HG02870 (cell line): Measurements from ENCODE around the gene SHC2.
"Not testable (repeated sequence)": the region's sequence is repeated elsewhere in the genome, so short reads cannot be mapped to it uniquely, and the experiment has no call there.

Experiments used
- ATAC-seq: cut with Tn5 transposase; IDR thresholded peaks from one replicate; pipeline ENCODE4 v1.9.1; 2021; ENCODE audit warnings: mild to moderate bottlenecking, moderate library complexity; ENCODE audit not compliant: unreplicated experiment

The SHC2 gene

DNA sequence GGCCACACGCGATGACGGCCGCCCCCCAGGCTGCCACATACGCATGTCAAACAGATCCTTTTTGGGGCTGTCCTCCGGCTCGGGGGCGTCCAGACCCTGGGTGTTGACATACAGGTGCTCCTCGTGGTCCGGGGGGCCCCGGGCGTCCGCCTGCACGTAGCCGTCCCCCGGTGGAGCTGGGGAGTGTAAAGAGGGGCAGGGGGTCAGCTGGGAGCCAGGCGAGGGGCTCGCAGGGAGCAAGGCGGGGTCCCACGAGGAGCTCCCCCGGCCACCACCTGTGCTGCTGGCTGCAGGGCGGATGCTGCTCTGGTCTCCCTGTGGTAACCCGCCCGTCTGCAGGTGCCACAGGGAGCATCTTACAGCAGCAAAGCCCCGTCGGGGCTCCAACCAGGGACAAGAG is 35.8 kb downstream of the SHC2 start:
- ATAC-seq: no peak

- no peak for ATAC-seq
Observed at GRCh38 chr19:424546-424945, 36.3 kb downstream of the SHC2 start.

GRCh38 chr19:423691-424466 is 37.0 kb downstream of the SHC2 start:
- no peak for ATAC-seq

GRCh38 chr19:422917-423226 is 38.0 kb downstream of the SHC2 start:
- ATAC-seq: not testable (repeated sequence)

DNA sequence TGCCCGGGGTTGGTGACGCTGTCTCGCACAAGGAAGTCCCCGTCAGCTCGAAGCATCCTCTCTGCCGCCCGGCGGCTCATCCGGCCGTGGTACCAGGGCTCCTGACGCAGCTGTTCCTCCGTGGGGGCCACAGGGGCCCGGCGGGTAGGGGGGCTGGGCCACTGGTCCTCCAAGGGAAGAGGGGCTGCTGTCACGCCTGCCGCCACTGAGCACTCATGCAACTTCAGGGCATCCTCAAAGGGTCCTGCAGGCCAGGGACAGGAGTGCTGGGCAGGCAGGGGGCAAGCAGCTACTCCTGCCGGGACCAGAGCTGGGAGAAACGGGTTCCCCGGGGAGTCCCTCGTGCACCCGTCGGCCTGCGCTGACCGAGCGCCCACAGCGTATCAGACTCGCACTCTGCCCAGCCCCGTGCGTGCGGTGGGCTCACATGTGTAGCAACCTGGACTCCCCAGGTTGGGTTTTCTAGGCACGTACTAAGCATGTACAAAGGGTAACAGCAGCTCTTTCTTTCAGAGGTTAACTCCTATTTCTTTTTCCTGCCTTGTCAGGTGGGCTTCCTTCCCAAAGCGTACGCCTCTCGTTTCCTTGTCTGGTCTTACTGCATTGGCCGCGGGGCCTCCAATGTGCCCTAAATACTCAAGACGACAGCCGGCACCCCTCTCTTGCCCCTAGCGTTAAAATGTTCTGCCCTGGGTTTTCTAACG is 38.5 kb downstream of the SHC2 start:
- ATAC-seq: no peak

GRCh38 chr19:419721-420515 is 40.9 kb downstream of the SHC2 start:
- no peak for ATAC-seq

DNA sequence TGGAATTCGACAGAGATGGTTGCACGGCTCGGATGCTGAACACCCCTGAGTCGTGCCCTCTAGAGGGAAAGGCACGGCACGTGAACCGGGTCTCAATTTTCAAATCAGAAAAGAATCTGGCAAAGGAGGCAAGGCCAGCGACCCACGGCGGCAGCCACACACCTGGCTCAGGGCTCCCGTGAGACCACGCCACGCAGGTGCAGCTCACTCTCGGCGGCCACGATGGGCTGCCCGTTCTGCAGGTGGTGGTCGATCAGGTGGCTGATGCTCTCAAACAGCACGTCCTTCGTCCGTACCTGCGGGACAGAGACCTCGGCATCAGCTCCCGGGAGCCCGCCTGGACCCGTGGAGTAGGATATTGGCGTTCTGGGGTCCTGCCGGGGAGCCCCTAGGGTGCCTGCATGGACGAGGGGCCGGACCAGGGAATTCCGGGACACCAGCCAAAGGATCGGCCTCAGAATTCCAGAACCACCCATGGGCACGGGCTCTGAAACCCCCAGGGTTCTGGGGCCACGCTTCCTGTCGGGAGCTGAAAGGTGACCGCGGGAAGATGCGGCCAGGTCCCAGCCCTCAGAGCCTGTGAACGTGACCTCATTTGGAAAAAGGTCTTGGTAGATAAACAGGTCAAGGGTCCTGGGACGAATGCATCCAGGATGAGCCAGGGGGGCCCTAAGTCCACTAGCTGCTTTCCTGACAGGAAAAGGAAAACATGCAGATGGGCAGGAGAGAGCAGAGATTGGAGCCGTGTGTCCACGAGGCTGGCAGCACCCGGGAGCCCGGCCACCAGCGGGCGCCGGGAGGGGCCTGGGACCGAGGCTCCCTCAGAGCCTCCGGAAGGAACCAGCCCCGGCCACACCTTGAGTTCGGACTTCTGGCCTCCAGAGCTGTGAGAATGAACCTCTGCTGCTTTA is 41.8 kb downstream of the SHC2 start:
- no peak for ATAC-seq

GRCh38 chr19:416416-416815 is 44.4 kb downstream of the SHC2 start:
- ATAC-seq: no peak

GRCh38 chr19:415292-415691 is 45.5 kb downstream of the SHC2 start:
- no peak for ATAC-seq

DNA sequence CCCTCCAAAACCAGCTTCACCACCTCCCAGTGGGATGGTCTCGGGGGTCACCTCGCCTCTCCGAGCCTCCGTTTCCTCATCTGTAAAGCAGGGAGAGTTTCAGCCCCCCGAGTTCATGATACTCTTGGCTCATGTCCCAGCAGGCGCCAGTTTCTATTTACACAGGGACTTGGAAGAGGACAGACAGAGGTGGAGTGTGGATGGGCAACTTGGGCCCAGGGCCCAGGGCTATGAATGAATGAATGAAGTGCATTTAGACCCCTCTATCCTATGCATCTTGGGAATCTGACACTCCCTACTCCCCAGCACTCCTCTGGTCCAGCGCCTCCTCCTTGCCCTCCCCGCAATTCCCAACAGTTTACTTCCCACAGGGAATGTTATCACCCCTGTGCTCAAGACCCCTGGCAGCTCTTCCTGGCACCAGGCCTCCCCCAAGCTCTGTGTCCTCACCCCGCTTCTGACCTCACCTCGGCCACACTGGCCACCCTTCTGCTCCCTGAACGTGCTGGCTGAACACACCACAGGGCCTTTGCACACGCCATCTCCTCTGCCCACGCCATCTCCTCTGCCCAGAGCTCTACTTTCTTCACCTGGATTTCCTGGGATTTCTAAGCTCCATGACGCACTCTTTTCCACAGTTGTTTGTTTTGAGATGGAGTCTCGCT is 46.9 kb downstream of the SHC2 start:
- ATAC-seq: no peak

DNA sequence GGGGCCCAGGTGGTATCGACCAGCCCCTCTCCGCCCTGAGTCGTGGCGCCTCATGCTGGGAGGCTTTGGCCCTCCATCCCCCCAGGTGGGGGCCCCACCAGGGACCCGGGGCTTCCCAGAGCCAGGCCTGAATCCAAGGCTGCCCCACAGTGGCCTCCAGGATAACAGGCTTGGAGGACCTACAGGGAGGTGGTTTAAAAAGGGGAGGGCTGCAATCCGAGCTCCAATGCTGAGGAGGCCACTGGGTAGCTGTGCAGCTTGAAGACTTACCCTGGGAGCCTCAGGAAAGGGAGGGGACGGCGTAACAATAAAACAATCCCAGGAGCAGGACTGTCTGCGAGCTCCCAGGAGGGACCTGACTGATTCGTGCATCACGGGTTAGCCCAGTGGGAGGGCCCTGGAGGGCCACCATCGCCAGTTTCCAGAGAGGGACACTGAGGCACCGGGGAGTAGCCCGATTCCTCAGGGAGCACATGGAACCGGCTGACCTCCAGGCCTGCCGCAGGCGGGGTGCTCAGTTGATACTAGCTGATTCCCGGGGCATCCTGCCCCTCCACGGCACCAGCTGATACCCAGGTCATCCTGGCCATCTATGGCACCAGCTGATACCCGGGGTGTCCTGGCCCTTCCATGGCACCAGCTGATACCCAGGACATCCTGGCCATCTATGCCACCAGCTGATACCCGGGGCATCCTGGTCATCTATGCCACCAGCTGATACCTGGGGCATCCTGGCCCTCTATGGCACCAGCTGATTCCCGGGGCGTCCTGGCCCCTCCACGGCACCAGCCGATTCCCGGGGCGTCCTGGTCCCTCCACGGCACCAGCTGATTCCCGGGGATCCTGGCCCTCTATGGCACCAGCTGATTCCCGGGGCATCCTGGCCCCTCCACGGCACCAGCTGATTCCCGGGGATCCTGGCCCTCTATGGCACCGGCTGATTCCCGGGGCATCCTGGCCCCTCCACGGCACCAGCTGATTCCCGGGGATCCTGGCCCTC is 48.2 kb downstream of the SHC2 start:
- no peak for ATAC-seq

DNA sequence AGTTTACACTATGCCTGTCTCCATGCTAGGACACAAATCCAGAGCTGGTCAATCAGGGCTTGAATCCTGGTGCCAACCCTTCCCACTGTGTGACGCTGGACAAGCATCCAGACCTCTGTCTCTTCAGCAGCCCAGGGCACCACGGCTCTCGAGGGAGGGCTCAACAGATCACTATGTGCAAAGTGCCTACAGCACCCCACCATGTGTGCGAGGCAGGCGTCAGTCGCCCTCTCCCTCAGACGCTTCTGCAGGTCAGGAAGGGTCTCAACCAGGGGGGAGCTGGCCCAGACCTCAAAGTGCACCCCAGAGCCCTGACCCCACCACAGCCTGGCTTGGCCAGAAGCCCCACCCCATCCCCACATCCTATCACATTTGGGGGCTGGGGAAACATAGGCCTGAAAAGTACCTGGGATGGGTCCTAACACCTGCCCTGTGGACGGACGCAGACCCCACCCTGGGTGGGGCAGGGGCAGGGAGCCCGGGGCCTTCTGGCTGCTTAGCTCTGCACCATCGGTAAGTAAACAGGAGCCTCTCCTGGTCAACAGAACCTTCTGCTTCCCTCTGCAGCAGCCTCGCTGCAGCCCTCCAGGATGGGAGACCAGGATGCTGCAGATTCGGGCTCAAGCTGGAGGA is 49.0 kb downstream of the SHC2 start:
- ATAC-seq: no peak

DNA sequence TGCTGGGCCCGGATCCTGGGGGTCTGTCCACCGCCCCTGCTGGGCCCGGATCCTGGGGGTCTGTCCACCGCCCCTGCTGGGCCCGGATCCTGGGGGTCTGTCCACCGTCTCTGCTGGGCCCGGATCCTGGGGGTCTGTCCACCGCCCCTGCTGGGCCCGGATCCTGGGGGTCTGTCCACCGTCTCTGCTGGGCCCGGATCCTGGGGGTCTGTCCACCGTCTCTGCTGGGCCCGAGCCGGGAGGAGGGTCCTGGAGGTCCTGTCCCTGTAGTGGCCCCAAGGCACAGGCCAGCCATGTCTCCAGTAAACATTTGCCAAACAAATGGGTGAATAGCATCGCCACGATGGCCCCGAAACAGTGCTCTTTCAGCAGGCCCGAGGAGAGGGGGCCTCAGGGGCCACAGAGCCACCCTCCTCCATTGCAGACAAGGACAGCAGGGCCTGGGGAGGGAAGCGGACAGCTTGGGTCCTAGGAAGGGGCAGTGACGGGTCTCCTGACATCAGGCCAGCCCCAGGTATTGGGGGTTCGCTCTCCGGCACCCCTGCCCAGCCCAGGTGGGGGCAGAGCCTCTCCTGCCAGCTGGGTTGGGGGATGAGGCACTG is 49.6 kb downstream of the SHC2 start:
- not testable (repeated sequence) for ATAC-seq

- no peak for ATAC-seq
Observed at GRCh38 chr19:410243-410781, 50.5 kb downstream of the SHC2 start.

GRCh38 chr19:409516-410242 is 51.2 kb downstream of the SHC2 start:
- ATAC-seq: no peak

- no peak for ATAC-seq
Observed at GRCh38 chr19:408902-409515, 51.8 kb downstream of the SHC2 start, which contains the start of gene C2CD4C. C2CD4C (minus strand) TSS chr19:409147; CDS start chr19:408361, 786 bp downstream.

DNA sequence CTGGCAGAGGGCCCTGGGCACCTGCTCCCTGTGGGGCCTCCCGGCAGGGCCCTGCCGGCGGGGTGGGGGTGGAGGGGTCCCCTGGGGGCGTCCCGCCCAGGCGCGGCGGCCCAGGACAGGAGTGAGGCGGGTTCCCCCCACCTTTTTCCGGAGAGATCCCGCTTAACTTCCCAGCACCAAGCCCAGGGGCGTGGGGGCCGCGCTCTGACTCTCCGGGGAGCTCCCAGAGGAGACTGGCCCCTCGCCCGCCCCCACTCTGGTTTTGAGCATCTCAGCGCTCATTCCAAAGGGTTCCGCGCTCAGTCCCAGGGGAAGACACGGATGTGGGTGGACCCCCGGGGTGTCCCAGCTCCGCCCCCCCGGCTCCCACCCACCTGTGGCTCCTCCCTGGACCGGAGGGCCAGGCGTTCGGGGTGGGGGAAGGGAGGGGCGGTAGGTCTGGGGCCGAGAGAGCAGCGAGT is 52.4 kb downstream of the SHC2 start:
- ATAC-seq: no peak
